ENCODE results near the gene YKT6.

Gene YKT6

DNA sequence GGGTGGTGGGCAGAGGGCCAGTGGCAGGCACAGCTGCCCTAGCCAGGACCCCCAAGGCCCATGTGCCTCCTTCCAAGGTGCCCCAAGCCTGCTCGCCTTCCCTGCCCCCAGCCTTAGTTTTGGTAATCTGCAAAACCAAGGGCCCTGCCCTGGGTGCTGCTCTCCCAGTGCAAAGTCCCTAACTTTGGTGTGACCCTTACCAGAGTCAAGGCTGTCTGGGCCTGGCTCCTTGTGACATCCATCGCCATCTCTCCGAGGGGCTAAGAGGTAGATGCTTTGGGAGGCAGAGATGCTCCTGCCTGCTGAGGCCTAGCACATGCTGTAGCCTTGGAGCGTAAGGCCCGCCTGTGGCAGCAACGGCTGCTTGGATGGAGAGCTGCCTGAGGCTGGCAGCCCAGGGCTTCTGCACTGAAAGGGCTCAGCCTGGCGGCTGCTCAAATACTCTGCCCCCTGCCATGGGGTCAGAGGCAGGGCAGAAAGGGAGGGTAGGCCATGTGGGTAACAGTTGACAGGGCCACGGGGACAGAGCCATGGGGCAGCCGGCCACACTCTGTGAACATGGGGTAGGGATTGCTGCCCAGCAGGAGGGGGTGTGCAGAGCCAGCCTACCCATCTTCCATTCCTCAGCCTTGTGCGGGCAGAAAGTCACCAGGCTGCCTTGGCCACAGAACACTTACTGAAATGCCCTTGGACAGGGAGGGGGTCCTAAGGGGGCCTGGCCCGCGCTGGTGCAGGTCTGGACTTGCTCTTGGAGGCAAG is 41.7 kb upstream of the YKT6 start:
- DNase-seq, result no peak
- H3K27ac ChIP-seq (ENCODE audit: low read length), result no peak overlapping the region
- no peaks in the 10 kb centered on the region for H3K27me3 ChIP-seq (replicated peaks; ENCODE audit: insufficient read depth, low read length)
- H3K79me2 ChIP-seq (ENCODE audit: low read length), result no peaks in the 10 kb centered on the region
- H3K4me3 ChIP-seq (ENCODE audit: low read length), result no peak overlapping the region
- no peak overlapping the region for H2AFZ ChIP-seq (ENCODE audit: low read length)
- H4K20me1 ChIP-seq (ENCODE audit: insufficient read depth, low read length), result no peaks in the 10 kb centered on the region
- H3K4me1 ChIP-seq (ENCODE audit: low read length), result no peaks in the 10 kb centered on the region
- no peaks in the 10 kb centered on the region for H3K9me3 ChIP-seq (replicated peaks; ENCODE audit: insufficient read depth, low read length)
- no peak overlapping the region for H3K4me2 ChIP-seq (ENCODE audit: low read depth, low read length)
- no peak overlapping the region for H3K9ac ChIP-seq (ENCODE audit: low read length)
- TF ChIP-seq EZH2phosphoT487 (IDR thresholded peaks at IDR 0.05; ENCODE audit: low read length), result no peak
- TF ChIP-seq, protein P1, sequence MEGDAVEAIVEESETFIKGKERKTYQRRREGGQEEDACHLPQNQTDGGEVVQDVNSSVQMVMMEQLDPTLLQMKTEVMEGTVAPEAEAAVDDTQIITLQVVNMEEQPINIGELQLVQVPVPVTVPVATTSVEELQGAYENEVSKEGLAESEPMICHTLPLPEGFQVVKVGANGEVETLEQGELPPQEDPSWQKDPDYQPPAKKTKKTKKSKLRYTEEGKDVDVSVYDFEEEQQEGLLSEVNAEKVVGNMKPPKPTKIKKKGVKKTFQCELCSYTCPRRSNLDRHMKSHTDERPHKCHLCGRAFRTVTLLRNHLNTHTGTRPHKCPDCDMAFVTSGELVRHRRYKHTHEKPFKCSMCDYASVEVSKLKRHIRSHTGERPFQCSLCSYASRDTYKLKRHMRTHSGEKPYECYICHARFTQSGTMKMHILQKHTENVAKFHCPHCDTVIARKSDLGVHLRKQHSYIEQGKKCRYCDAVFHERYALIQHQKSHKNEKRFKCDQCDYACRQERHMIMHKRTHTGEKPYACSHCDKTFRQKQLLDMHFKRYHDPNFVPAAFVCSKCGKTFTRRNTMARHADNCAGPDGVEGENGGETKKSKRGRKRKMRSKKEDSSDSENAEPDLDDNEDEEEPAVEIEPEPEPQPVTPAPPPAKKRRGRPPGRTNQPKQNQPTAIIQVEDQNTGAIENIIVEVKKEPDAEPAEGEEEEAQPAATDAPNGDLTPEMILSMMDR (IDR thresholded peaks at IDR 0.05; ENCODE audit: low read length), result no peak
- no peak for TF ChIP-seq EZH2 (optimal IDR thresholded peaks at IDR 0.05; ENCODE audit: low read depth, low read length)
- H3F3A ChIP-seq (ENCODE audit: insufficient read depth, low read length), result no peaks in the 10 kb centered on the region
- H3K36me3 ChIP-seq (replicated peaks; ENCODE audit: insufficient read depth, low read length), result no peaks in the 10 kb centered on the region
- H3K9me2 ChIP-seq (replicated peaks; ENCODE audit: insufficient read depth, low read length), result no peaks in the 10 kb centered on the region

DNA sequence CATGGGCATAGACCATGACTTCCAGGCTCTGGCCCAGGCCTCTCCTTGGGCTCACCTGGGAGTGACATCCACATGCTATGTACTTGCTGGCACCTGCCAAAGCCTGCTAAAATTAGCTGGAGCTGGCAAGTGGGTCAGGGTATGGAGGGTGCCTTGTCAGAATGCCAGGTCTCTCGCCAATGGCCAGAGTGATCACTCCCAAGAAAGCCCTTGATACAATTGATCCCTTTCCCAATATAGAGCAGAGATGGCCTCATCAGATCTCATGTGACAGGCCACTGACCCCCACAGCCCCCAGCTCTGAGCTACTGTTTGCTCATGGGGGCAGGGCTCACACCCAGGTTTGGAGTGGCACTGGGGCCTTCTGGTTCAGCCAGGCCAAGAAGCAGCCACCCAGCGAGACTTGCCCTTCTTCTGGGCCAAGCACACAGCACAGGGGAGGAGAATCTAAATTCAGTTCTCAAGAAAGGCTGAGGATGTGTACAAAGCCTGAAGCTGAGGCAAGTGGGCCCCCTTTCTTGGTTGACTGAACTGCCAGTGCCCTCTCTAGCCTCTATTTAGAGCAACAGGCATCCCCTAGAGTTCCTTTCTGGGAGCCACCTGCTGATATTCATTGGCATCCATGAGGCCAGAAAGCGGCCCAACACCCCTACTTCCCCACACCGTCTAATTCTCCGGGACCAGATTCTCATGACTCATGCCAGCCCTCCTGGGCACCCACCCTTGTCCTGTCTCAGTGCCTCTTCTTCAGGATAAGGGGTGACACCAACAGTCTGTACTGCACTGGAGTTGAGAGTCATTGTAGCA is 40.8 kb upstream of the YKT6 start:
- no peaks in the 10 kb centered on the region for H3K27me3 ChIP-seq (replicated peaks; ENCODE audit: insufficient read depth, low read length)
- no peaks in the 10 kb centered on the region for H3K9me3 ChIP-seq (replicated peaks; ENCODE audit: insufficient read depth, low read length)
- DNase-seq, result no peak
- H3K9me2 ChIP-seq (replicated peaks; ENCODE audit: insufficient read depth, low read length), result no peaks in the 10 kb centered on the region
- no peak overlapping the region for H3K4me3 ChIP-seq (ENCODE audit: low read length)
- no peak overlapping the region for H3K4me2 ChIP-seq (ENCODE audit: low read depth, low read length)
- no peak overlapping the region for H3K27ac ChIP-seq (ENCODE audit: low read length)
- H3K4me1 ChIP-seq (ENCODE audit: low read length), result no peaks in the 10 kb centered on the region
- H3K79me2 ChIP-seq (ENCODE audit: low read length), result no peaks in the 10 kb centered on the region
- no peak overlapping the region for H3K9ac ChIP-seq (ENCODE audit: low read length)
- TF ChIP-seq, protein P1 (IDR thresholded peaks at IDR 0.05; ENCODE audit: low read length), result no peak
- TF ChIP-seq EZH2phosphoT487 (IDR thresholded peaks at IDR 0.05; ENCODE audit: low read length) (no peak), EZH2 (optimal IDR thresholded peaks at IDR 0.05; ENCODE audit: low read depth, low read length) (no peak)
- no peaks in the 10 kb centered on the region for H4K20me1 ChIP-seq (ENCODE audit: insufficient read depth, low read length)
- no peak overlapping the region for H2AFZ ChIP-seq (ENCODE audit: low read length)
- no peaks in the 10 kb centered on the region for H3K36me3 ChIP-seq (replicated peaks; ENCODE audit: insufficient read depth, low read length)
- no peaks in the 10 kb centered on the region for H3F3A ChIP-seq (ENCODE audit: insufficient read depth, low read length)

DNA sequence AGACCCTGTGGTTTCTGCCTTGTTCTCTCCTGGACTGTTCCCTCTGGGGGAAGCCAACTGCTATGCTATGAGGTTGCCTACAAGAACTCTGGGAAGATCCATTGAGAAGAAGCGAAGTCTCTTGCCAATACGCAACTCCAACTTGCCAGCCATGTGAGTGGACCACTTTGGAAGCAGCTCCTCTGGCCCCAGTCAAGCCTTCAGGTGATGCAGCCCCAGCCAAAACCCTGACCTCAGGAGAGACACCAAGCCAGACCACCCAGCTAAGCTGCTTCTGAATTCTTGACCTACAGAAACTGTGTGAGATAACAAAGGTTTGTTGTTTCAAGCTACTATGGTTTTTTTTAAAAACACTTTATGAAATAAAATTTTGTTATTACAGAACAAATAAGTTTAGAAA is 39.4 kb upstream of the YKT6 start:
- no peak for DNase-seq
- no peaks in the 10 kb centered on the region for H3K79me2 ChIP-seq (ENCODE audit: low read length)
- no peak overlapping the region for H3K4me2 ChIP-seq (ENCODE audit: low read depth, low read length)
- no peaks in the 10 kb centered on the region for H4K20me1 ChIP-seq (ENCODE audit: insufficient read depth, low read length)
- no peak overlapping the region for H3K9ac ChIP-seq (ENCODE audit: low read length)
- no peaks in the 10 kb centered on the region for H3K9me2 ChIP-seq (replicated peaks; ENCODE audit: insufficient read depth, low read length)
- H3K4me1 ChIP-seq (ENCODE audit: low read length), result no peaks in the 10 kb centered on the region
- no peak overlapping the region for H3K27ac ChIP-seq (ENCODE audit: low read length)
- H2AFZ ChIP-seq (ENCODE audit: low read length), result no peak overlapping the region
- H3K4me3 ChIP-seq (ENCODE audit: low read length), result no peak overlapping the region
- H3K27me3 ChIP-seq (replicated peaks; ENCODE audit: insufficient read depth, low read length), result no peaks in the 10 kb centered on the region
- no peaks in the 10 kb centered on the region for H3K36me3 ChIP-seq (replicated peaks; ENCODE audit: insufficient read depth, low read length)
- TF ChIP-seq, protein P1 (IDR thresholded peaks at IDR 0.05; ENCODE audit: low read length), result no peak
- TF ChIP-seq EZH2phosphoT487 (IDR thresholded peaks at IDR 0.05; ENCODE audit: low read length), result no peak
- H3K9me3 ChIP-seq (replicated peaks; ENCODE audit: insufficient read depth, low read length), result no peaks in the 10 kb centered on the region
- H3F3A ChIP-seq (ENCODE audit: insufficient read depth, low read length), result no peaks in the 10 kb centered on the region

Data from MM.1S (cell line).